ENCODE data around the gene LRRC2. TPM values are rescaled to one million over a fixed set of nuclear protein-coding genes. Genes with fewer than 3 reads are reported as not detected.
A peak's percentile ranks its signal among the peaks of the same experiment; 100 is the strongest.

The LRRC2 gene
- total and polyA plus RNA-seq, 2 of the 13 experiments (the other 11 are each of a cell fraction or from before 2014, with no cell fraction given): 0.27 to 0.58 TPM

GRCh38 chr3:46558184-46559043 lies 7.7 kb downstream of the LRRC2 start (continued):
- TF ChIP-seq GLMP (CRISPR knock-in tag; IDR thresholded peaks at IDR 0.05; ENCODE audit: borderline replicate concordance) (no peak), HOMEZ (CRISPR knock-in tag; IDR thresholded peaks at IDR 0.05; ENCODE audit: low read depth) (peak; percentile 11; the same call in 1 of the 2 replicates), PAWR (CRISPR knock-in tag; IDR thresholded peaks at IDR 0.05; ENCODE audit: borderline replicate concordance) (no peak), ZNF335 (CRISPR knock-in tag; IDR thresholded peaks at IDR 0.05) (peak; percentile 53; the same call in 1 of the 2 replicates), ZFY (CRISPR knock-in tag; IDR thresholded peaks at IDR 0.05) (0 out of 2 replicates have a peak, but pooled peaks have one; percentile 17), REST (IDR thresholded peaks at IDR 0.05; ENCODE audit: borderline replicate concordance in 1 of 2, low read depth in 1 of 2, low read length in 2 of 2) (no peak), ZNF441 (CRISPR knock-in tag; IDR thresholded peaks at IDR 0.05; ENCODE audit: borderline replicate concordance) (no peak), MTA1 (CRISPR knock-in tag; IDR thresholded peaks at IDR 0.05; ENCODE audit: borderline replicate concordance) (no peak), TMF1 (CRISPR knock-in tag; IDR thresholded peaks at IDR 0.05; ENCODE audit: low read depth) (no peak), NR0B2 (CRISPR knock-in tag; IDR thresholded peaks at IDR 0.05) (no peak), ZBTB3 (CRISPR knock-in tag; IDR thresholded peaks at IDR 0.05; ENCODE audit: borderline replicate concordance, low read depth) (no peak), ZC3H13 (CRISPR knock-in tag; IDR thresholded peaks at IDR 0.05) (no peak), CREBL2 (CRISPR knock-in tag; IDR thresholded peaks at IDR 0.05; ENCODE audit: borderline replicate concordance) (no peak), PBX2 (CRISPR knock-in tag; IDR thresholded peaks at IDR 0.05) (no peak), AFF4 (CRISPR knock-in tag; IDR thresholded peaks at IDR 0.05) (no peak)

All from HepG2 (cell line).